GM21723 (cell line): ENCODE results near the gene AGER.
"Not testable (repeated sequence)": the region's sequence is repeated elsewhere in the genome, so short reads cannot be mapped to it uniquely, and the experiment has no call there.

ENCODE experiments used
- ATAC-seq: cut with Tn5 transposase; IDR thresholded peaks from one replicate; pipeline ENCODE4 v1.9.1; 2021; ENCODE audit warnings: mild to moderate bottlenecking, moderate library complexity; ENCODE audit not compliant: unreplicated experiment

The AGER gene

DNA sequence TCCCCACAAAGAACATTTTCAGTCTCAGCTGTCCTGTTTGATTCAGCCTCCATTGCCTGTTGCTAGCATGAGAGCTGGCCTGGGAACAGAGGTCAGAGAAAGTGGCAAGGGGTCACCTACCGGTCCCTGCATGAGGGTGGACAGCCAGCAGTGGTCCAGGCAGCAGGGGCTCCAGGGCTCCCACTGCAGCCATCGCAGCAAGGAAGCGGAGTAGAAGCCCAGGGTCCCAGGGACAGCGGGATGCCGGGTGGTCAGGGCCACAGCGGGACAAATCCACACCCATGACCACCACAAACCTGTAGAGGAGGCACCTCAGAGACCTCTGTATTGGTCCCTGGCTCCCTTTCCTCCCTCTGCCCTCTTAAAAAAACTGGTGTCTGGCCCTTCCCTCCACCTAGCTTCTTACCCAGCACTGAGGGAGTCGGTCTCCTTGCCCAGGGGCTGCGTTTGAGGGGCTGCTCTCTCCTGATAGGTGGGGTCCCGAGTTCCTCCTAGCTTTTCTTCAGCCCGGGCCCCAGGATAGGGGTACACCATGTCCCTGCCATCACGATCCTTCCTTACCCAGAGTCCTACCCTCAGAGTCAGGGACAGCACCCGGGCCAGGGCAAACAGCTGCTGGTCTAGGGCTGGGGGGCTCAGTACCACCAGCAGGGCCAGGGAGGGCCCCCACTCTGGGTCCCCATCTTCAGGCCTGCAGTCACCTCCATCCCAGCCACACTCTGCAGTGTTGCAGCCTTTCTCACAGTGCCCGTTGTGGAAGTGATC, 16.8 kb upstream of the AGER start:
- ATAC-seq, result no peak

DNA sequence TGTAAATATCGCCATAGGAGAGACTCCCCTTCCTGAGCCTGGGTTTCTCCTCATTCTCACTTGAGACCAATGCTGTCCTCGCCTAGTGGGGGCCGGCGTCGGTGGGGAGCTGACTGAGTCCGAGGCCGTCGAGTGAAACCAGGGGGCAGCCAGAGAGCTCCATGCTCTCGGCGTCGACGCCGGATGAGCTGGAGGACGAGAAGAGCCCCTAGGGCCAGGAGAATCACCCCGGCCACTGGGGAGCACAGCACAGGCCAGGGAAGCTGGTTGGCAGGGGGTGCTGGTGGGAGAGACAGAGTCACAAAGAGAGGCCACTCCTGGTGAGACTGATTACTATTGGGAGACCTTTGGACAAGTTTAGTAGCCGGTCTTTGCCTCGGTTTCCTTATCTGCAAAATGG, 14.8 kb upstream of the AGER start:
- ATAC-seq, result no peak

DNA sequence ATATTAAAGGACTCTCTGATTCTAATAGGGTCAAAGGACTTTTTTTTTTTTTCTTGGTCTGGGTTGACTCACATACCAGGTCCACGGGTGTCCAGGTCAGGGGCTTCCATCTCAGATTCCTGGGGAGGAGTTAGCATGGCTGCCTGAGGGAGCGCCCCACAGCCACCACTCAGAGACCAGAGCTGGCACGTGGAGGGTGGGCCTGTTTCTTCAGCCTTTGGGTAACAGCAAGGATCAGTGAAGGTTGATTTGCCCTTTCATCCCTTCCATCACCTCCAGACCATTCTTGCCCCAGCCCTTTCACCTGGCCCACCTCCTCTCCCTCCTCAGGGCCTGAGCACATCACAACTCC, 14.3 kb upstream of the AGER start:
- ATAC-seq, result no peak

DNA sequence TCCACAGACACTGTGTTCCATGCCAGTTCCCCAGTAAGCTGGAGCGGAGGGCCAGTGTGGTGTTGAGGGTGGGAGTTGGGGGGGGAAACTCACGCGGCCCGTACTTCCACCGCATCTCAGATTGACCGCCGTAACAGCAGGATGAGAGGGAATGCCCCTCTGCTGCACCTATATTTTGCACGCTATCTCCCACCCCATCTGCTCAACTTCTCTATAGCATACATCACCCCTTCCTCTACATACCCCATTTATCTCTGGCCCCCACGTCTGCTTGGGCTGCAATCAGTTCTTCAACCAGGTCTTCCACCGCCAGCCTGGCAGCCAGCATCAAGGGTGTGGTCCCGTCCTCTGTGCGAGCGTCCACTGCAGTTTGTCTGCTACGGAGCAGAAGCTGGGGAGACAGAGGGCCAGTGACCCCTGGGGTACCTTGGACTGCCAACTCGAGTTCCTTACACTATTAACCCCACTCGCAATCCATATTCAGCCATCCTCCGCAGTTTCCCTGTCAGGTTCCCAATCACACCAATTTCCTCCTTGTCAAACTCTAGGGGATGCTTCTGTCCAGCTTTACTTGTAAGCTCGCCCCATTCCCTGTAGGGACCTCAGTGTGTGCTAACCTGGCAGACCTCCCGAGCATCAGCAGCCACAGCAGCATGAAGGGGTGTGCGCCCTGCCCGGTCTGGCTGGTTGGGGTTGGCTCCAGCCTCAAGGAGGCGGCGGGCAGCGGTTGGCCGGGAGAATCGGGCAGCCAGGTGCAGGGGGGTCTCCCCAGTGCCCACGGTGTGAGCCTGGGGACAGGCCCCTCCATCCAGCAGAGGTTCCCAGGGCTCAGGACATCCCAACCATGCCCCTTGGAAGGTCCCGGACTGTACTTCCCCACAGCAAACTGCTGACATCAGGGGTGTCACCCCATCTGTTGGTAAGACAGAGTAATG, 12.9 kb upstream of the AGER start:
- ATAC-seq, result no peak

DNA sequence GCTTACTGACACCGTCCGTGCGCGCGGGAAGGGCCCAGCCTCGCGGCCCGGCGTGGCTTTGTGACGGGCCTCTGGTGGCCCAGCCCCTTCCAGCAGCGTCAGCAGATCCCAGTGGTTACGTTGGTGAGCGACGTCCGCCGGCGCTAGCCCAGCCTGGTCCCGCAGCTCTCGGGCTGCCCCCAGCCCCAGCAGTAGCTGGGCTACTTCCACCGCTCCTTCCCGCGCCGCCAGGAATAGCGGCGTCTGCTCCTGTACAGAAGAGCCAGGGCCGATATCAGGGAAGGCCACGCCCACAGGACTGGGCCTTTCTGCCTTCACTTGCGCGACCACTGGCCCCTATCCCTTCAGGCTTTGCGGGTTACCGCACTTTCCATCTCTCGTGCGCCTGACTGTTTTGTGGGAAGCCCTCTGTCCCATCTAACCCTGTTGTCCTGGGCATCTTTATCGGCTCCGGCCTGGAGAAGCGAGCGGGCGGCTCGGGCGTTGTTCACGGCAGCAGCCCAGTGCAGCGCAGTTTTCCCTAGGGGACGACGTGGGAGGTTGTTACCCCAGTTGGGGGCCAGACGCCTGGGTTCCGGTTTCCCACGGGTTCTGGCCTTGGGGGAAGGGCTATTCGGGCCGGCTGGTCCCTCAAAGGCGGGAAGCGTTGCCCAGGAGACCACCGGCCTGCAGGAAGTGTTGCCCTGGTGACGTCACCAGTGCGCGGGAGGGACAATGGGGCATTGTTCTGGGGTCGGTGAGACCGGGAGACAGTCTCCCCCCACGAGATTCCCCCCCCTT, 12.0 kb upstream of the AGER start:
- peak; percentile 75 for ATAC-seq

DNA sequence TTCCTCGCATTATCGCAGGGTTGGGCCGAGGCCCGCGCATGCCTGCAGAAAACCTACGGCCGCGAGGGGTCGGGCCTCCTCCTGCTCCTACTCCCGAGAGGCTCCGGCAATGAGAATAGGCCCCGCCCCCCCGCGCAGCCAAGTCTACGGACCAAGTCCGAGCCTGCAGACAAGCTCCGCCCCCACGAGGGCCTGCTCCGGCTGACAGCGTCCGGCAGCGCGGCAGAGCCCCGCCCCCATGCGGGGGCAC, 11.5 kb upstream of the AGER start:
- peak; percentile 74 for ATAC-seq

DNA sequence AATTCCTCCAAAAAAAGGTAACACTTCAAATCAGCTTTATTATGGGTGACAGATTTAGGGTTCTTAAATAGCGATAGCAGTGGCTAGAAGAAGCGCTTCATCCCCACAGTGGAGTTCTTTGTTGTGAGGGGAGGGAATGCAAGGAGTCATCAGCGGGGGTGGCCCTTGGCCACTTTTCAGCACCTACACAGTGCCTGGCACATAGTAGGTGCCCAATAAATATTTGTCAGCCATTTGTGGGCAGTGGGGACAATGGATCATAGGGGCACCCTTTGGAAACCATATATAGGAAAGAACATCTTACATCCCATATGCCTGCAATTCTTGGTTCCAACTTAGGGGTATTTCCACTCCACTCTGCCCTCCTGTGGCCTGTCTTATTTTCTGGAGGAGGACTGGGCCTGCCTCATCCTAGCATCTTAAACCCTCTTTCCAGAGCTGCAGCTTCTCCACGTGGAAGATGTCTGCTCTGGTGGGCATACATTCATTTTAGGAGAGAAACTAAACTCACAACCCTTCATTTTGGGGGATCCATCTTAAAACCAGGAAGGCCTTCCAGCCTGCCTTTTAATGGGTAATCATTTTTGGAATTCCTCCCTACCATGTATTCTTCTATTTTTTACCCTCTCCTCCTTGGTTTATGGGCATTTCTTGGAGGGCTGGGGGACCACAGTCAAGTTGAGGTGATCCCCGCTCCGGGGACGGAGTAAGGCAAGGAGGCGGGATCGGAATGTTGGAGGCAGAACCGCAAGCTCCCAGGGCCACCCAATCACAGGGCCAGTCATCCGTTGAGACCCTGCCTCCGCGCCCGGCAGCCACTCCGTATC, 11.0 kb upstream of the AGER start:
- ATAC-seq, result no peak

DNA sequence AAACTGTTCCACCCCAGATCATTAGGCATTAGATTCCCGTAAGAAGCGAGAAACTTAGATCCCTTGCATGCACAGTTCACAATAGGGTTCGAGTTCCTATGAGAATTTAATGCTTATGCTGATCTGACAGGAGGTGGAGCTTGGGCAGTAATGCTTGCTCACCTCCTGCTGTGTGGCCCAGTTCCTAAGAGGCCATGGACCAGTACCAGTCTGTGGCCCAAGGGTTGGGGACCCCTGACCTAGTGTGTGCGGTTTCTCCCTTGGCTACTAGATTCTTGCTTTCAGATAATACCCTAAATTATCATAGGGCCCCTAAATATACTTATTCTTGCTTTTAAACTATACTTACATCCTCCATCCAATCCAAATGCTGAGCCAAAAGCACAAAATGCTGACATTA, 10.3 kb upstream of the AGER start:
- ATAC-seq, result no peak

DNA sequence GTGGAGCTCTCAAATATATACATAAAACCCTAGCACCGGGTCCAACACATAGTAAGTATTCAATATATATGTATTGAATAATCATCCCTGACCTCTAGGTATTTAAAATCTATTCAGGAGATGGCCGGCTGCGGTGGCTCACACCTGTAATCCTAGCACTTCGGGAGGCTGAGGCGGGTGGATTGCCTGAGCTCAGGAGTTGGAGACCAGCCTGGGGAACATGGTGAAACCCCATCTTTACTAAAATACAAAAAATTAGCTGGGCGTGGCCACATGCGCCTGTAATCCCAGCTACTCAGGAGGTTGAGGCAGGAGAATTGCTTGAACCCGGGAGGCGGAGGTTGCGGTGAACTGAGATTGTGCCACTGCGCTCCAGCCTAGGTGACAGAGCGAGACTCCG, 9.0 kb upstream of the AGER start:
- ATAC-seq, result not testable (repeated sequence)

DNA sequence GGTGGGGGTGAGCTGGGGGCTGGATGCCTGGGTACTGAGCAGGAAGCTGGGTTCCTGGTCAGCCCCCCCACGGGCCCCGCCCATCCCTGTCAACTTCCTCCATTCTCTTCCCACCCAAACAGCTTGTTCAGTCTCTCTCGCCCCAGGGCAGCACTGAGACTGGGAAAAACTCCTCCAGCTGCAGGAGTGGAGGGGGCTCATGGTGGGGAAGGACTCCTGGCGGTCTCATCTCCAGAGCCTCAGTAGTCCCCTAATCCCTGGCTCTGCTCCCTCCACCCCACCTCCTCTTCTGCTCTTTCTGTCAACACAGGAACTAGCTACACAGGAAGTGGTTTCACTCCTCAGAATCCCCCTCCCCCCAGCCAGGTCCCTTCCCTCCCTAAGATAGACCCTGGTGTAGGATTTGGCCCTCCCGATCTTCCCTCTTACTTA, 8.6 kb upstream of the AGER start, which contains the start of gene GPSM3:
GPSM3 (minus strand) TSS at position 36 of the 432 bp plus-strand sequence. CDS start 130 bp downstream, outside the sequence.
- ATAC-seq, result no peak

DNA sequence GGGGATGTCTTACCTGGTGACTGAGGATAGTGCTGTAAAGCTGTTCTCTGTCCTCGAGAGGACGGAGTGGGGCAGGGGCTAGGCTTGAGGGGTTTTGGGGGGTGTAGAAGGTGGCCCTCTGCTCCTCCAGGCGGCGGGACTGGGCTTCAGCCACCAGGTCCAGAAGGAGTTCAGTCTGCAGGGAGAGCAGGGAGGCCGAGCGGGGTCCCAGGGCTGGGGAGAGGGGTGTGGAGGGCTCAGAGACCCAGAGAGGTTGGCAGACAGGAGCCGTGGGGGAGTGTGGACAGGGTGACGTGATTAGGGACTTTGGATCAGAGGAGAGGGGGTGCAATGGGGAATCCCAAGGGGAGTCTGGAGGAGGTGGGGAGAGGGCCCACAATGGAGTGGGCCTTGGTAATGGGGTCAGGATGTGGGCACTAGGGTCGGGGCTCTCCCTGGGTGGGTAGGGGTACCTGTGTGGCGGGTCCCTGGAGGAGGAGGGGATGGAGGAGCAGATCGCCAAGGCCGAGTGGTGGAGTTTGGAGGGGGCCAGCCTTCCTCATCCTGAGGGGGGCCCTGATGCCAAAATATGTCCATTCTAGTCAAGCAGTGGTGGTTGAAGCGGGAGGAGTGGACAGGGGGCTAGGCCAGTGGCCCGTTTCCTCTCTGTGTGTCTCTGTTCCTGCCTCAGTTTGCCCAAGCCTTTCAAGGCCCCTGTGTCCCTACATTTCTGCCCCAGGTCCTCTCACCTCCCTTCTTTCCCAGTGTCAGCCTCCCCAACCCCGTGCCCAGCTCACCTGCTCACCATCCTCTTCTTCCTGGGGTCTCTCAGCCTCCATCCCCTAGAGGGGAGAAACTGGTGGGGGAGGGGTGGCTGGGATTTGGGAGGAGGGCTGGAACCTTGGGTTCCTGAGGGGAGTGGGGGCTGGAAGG, 7.9 kb upstream of the AGER start:
- ATAC-seq, result no peak

DNA sequence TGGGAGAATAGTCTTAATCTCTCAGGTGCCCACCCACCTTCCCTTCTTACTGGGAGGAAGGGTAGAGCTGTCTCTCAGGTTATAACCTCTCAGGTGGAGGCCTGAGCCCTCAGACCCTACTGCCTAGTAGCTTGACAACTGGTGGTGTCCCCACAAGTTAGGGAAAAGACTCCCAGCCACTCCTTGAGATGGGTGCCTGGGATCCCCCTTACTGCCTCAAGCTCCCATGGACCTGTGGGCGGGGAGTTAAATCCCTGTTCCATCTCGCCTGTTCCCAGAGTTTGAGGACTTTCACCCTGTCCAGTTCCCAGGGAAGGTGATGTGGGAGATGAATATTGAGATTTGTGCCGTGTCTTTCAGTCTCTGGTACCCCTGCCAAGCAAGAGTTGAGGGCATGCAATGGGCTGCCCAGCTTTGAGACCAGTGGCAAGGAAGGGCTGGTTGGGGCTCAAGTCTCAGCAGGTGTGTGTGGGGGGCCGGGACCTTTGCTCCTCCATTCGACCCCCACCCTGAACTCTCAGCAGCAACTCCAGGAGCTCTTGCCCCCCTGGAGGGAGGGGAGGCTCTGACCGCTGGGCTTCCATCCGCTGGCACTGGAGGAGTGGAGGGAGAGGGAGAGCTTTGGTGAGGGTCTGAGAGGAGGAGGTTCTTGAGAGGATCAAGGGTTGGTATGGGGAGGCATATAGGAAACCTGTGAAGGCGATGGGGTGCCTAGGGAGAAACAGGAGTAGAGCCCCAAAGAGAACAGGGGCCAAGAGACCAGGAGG, 7.0 kb upstream of the AGER start:
- ATAC-seq, result no peak

DNA sequence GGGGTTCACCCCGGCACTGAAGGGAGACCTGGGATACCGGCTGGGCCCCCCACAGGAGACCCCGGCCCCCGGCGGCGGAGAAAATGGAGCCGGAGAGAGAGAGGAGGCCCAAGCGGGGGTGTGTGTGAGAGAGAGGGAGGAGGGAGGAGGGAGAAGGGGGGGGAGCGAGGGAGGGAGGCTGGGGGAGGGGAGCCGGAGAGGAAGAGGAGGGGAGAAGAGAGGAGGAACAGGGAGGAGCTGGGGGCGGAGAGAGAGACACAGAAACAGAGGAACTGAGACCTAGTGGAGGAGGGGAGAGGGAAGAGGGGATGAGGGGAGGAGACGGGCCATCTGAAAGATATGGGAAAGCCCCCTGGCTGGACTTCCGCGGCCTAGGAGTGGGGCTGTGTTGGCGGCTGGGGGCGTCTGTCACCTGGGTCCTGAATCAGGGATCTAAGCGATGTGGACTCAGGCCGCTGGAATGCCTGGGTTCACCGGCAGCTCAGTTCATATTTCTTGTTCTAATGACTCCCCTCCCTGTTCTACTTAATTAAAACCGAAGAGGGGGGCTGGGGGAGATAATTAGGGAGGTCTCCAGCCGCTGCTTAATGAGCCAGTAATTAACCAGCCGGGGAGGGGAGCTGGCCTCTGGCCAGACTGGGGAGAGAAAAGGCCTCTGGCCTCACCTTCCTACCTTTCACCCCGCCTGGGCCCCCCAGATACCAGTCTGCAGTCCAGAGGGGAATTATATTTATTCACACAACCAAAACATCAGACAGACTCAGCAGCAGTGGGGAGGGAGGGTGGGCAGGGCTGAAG, 6.2 kb upstream of the AGER start, which contains the start of gene PBX2:
PBX2 (minus strand) TSS at position 149 of the 798 bp plus-strand sequence. CDS start 287 bp downstream, outside the sequence.
- ATAC-seq, result peak; percentile 55

DNA sequence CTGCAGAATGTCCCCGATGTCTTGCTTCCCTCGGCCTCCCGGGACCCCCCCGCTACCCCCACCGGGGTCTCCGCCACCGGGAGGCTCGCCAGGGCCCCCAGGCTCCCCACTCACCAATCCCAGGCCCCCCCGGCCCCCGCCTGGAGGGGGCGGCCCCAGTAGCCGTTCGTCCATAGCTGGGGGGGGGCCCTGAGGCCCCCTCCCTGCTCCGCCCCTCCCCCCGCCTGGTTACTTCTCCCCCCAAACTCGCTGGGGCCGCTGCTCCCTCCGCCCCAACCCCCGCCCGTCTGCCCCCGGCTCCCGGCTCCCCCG, 5.6 kb upstream of the AGER start:
- no peak for ATAC-seq

DNA sequence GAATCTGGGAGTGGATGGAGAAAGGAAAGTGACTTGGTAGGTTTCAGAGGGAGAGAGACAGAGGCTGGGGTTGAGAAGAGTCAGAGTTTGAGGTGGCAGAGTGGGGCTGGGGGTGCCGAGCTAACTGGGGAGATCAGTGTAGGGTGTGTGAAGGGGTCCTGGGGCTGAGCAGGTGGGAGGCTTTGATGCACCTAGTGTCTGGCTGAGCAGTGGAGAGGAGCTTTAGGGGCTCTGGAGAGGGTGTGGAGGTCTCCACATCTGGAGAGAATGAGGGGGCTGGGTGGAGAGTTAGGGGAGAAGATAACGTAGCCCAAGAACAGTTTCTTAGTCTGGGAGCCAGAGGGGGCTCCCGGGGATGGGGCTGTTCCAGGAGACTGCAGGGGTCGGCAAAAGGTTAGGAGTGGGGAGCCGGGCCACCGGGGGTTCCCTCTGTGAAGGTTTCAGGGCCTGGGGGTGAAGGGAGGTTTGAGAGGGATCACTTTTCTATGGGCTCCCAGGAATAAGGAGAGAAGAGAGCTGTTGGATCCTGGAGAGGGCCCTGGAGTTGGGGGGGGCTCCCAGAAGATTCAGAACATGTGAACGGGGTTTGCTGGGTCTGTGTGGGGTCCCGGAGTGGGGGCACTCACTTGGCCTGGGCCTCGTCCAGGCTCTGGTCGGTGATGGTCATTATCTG, 5.2 kb upstream of the AGER start:
- ATAC-seq, result no peak

DNA sequence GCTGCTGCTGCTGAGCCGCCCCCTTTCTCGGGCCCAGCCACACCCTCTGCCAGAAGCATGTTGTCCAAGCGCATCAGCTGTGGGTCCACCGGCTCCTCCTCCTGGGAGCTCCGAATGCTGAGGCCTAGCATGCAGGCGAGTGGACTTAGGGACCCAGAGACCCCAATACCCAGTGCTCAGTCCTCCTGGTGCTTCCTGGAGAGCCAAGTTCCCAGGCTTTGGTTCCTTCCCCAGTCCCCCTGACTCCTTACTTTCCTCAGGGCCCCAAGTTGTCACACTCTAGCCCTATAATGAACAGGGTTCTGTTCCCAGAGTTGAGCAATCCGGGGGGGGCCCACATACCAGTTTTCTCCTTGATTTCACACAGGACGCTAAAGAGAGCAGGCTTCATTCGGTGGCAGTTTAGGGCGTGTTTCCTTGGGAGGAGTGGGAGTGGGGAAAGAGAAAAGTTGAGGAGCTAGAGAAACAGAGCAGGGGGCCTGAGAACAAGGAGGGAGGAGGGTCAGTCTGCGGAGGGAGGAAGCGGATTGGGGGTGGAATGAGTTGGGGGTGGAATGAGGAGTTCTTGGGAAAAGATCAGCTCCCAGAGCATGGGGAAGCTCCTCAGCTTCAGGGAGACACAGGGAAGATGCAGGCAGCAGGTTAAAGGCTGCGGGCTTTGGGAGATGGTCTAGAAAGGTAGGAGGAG, 4.5 kb upstream of the AGER start:
- no peak for ATAC-seq
